ENCODE results near the gene PDE2A. TPM values are rescaled to one million over a fixed set of nuclear protein-coding genes. Genes with fewer than 3 reads are reported as not detected.

Gene PDE2A
- total and polyA plus RNA-seq, 2 experiments from 2014 or later: 0.60 to 2.2 TPM

DNA sequence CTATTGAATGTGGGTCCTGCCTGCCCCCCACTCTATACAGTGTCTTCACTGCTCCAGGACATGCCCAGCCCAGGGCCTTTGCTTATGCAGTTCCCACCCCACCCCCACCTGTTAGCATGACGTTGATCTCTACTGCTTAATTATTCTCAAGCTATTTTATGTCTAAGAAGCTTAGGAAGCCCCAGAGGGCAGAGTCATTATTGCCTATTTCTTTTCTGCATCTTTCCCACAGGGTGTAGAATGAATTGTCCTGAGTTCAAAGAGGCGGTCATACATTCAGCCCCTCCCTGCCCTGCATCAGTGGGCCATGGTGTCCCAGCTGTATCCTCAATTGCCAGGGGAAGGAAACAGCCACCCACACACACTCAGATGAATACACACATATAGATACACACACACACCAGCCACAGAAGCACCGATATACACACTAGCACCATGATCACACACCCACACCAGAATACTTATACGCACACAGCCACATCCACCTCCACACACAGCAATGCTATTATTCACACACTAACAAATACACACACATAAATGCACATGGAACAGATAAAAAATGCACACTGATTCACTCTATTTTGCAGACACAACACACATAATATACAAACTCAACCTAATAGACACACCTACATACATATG lies 1.5 kb downstream of the PDE2A start:
- 75% methylated on average over 4 of the region's 4 CpGs for WGBS (ENCODE audit: low lambda C conversion rate, missing lambda C conversion rate)
- no peak overlapping the region for H3K27ac ChIP-seq
- H3K4me2 ChIP-seq: no peak overlapping the region
- H3K9me2 ChIP-seq (replicated peaks; ENCODE audit: insufficient read depth): no peaks in the 10 kb centered on the region
- TF ChIP-seq EZH2 (IDR thresholded peaks at IDR 0.05; ENCODE audit: borderline replicate concordance) (no peak), EZH2phosphoT487 (IDR thresholded peaks at IDR 0.05; ENCODE audit: low read depth, severe bottlenecking, unreplicated experiment) (no peak)
- TF ChIP-seq, protein P1, sequence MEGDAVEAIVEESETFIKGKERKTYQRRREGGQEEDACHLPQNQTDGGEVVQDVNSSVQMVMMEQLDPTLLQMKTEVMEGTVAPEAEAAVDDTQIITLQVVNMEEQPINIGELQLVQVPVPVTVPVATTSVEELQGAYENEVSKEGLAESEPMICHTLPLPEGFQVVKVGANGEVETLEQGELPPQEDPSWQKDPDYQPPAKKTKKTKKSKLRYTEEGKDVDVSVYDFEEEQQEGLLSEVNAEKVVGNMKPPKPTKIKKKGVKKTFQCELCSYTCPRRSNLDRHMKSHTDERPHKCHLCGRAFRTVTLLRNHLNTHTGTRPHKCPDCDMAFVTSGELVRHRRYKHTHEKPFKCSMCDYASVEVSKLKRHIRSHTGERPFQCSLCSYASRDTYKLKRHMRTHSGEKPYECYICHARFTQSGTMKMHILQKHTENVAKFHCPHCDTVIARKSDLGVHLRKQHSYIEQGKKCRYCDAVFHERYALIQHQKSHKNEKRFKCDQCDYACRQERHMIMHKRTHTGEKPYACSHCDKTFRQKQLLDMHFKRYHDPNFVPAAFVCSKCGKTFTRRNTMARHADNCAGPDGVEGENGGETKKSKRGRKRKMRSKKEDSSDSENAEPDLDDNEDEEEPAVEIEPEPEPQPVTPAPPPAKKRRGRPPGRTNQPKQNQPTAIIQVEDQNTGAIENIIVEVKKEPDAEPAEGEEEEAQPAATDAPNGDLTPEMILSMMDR (IDR thresholded peaks at IDR 0.05; ENCODE audit: poor library complexity): no peak
- H3K4me3 ChIP-seq: no peak overlapping the region
- peaks cover 74% of the 10 kb centered on the region for H3K27me3 ChIP-seq
- H3K9me3 ChIP-seq (ENCODE audit: low read depth): no peaks in the 10 kb centered on the region
- H2AFZ ChIP-seq: no peak overlapping the region
- H3K79me2 ChIP-seq: no peaks in the 10 kb centered on the region
- no peaks in the 10 kb centered on the region for H3K4me1 ChIP-seq (ENCODE audit: insufficient read depth)
- no peaks in the 10 kb centered on the region for H4K20me1 ChIP-seq (ENCODE audit: insufficient read depth, poor library complexity, severe bottlenecking)
- no peak for DNase-seq (ENCODE audit: low spot score)
- H3K36me3 ChIP-seq (replicated peaks; ENCODE audit: insufficient read depth, low read depth): no peaks in the 10 kb centered on the region

GRCh38 chr11:72671152-72672099 lies 2.8 kb downstream of the PDE2A start:
- no peak overlapping the region for H2AFZ ChIP-seq
- H3K27ac ChIP-seq: no peak overlapping the region
- H3K9me2 ChIP-seq (replicated peaks; ENCODE audit: insufficient read depth): no peaks in the 10 kb centered on the region
- DNase-seq (ENCODE audit: low spot score): no peak
- 74% methylated on average over 7 of the region's 8 CpGs for WGBS (ENCODE audit: low lambda C conversion rate, missing lambda C conversion rate)
- peaks cover 63% of the 10 kb centered on the region for H3K27me3 ChIP-seq
- H3K4me3 ChIP-seq: no peak overlapping the region
- H3K4me2 ChIP-seq: no peak overlapping the region
- H3K36me3 ChIP-seq (replicated peaks; ENCODE audit: insufficient read depth, low read depth): no peaks in the 10 kb centered on the region
- H3K79me2 ChIP-seq: no peaks in the 10 kb centered on the region
- no peaks in the 10 kb centered on the region for H3K9me3 ChIP-seq (ENCODE audit: low read depth)
- no peaks in the 10 kb centered on the region for H4K20me1 ChIP-seq (ENCODE audit: insufficient read depth, poor library complexity, severe bottlenecking)
- H3K4me1 ChIP-seq (ENCODE audit: insufficient read depth): no peaks in the 10 kb centered on the region
- TF ChIP-seq EZH2 (IDR thresholded peaks at IDR 0.05; ENCODE audit: borderline replicate concordance) (no peak), EZH2phosphoT487 (IDR thresholded peaks at IDR 0.05; ENCODE audit: low read depth, severe bottlenecking, unreplicated experiment) (no peak)
- TF ChIP-seq, protein P1 (IDR thresholded peaks at IDR 0.05; ENCODE audit: poor library complexity): no peak

- Histone ChIP-seq H3K9me3 (ENCODE audit: low read depth) (no peaks in the 10 kb centered on the region), H3K27me3 (peaks cover 49% of the 10 kb centered on the region), H3K4me3 (no peak overlapping the region), H3K9me2 (replicated peaks; ENCODE audit: insufficient read depth) (no peaks in the 10 kb centered on the region), H3K4me2 (no peak overlapping the region), H3K36me3 (replicated peaks; ENCODE audit: insufficient read depth, low read depth) (no peaks in the 10 kb centered on the region), H3K79me2 (no peaks in the 10 kb centered on the region), H4K20me1 (ENCODE audit: insufficient read depth, poor library complexity, severe bottlenecking) (no peaks in the 10 kb centered on the region), H3K4me1 (ENCODE audit: insufficient read depth) (no peaks in the 10 kb centered on the region), H2AFZ (no peak overlapping the region), H3K27ac (no peak overlapping the region)
- TF ChIP-seq EZH2 (IDR thresholded peaks at IDR 0.05; ENCODE audit: borderline replicate concordance) (no peak), EZH2phosphoT487 (IDR thresholded peaks at IDR 0.05; ENCODE audit: low read depth, severe bottlenecking, unreplicated experiment) (no peak)
- TF ChIP-seq, protein P1 (IDR thresholded peaks at IDR 0.05; ENCODE audit: poor library complexity): no peak
- no peak for DNase-seq (ENCODE audit: low spot score)
- WGBS (ENCODE audit: low lambda C conversion rate, missing lambda C conversion rate): 29% methylated on average over 4 of the region's 4 CpGs
Measured at GRCh38 chr11:72670041-72670440, 4.2 kb downstream of the PDE2A start.
